ENCODE results near the gene WDFY3. TPM values are rescaled to one million over a fixed set of nuclear protein-coding genes. Genes with fewer than 3 reads are reported as not detected.

The WDFY3 gene
- total and polyA plus RNA-seq, 12 donors: 9.5 to 284 (median 85.0) TPM

GRCh38 chr4:84895283-84895682 lies 71.2 kb downstream of the WDFY3 start:
- 91 to 98% (median 96%) methylated on average over 1 of the region's 1 CpG for WGBS, 4 donors
- H3K27me3 ChIP-seq: no peaks in the 10 kb centered on the region
- H3K27ac ChIP-seq: no peak overlapping the region
- no peaks in the 10 kb centered on the region for H3K9me3 ChIP-seq (replicated peaks in 1 of 3)
- H3K4me1 ChIP-seq (replicated peaks in 1 of 2): no peaks in the 10 kb centered on the region
- H3K4me3 ChIP-seq: no peak overlapping the region
- TF ChIP-seq POLR2A (IDR thresholded peaks at IDR 0.05) (no peak), CTCF (IDR thresholded peaks at IDR 0.05) (no peak)
- H3K36me3 ChIP-seq (replicated peaks in 1 of 2): no peaks in the 10 kb centered on the region
- intact Hi-C loops (cut with DNase I): no loop called here
- DNase-seq: no peak

- Histone ChIP-seq H3K27me3 (no peaks in the 10 kb centered on the region), H3K36me3 (replicated peaks in 1 of 2) (no peaks in the 10 kb centered on the region), H3K27ac (no peak overlapping the region), H3K4me1 (replicated peaks in 1 of 2) (no peaks in the 10 kb centered on the region), H3K4me3 (no peak overlapping the region), H3K9me3 (replicated peaks in 1 of 3) (no peaks in the 10 kb centered on the region)
- intact Hi-C loops (cut with DNase I): no loop called here
- WGBS, 4 donors: 94 to 97% (median 96%) methylated on average over 10 of the region's 10 CpGs
- DNase-seq: no peak
- TF ChIP-seq CTCF (IDR thresholded peaks at IDR 0.05) (no peak), POLR2A (IDR thresholded peaks at IDR 0.05) (no peak)
Measured at GRCh38 chr4:84894621-84895020, 71.9 kb downstream of the WDFY3 start.

GRCh38 chr4:84892950-84893349 lies 73.5 kb downstream of the WDFY3 start:
- Histone ChIP-seq H3K36me3 (replicated peaks in 1 of 2) (no peaks in the 10 kb centered on the region), H3K4me1 (replicated peaks in 1 of 2) (no peaks in the 10 kb centered on the region), H3K4me3 (no peak overlapping the region), H3K27me3 (no peaks in the 10 kb centered on the region), H3K9me3 (replicated peaks in 1 of 3) (no peaks in the 10 kb centered on the region), H3K27ac (no peak overlapping the region)
- TF ChIP-seq CTCF (IDR thresholded peaks at IDR 0.05) (no peak), POLR2A (IDR thresholded peaks at IDR 0.05) (no peak)
- 88 to 100% (median 96%) methylated on average over 1 of the region's 1 CpG for WGBS, 4 donors
- intact Hi-C loops (cut with DNase I): no loop called here
- no peak for DNase-seq

- DNase-seq: no peak
- H3K27ac ChIP-seq: no peak overlapping the region
- peaks cover 0 to 3% of the 10 kb centered on the region in 2 donors for H3K4me1 ChIP-seq (replicated peaks in 1 of 2)
- WGBS, 4 donors: 86 to 95% (median 90%) methylated on average over 2 of the region's 2 CpGs
- no peaks in the 10 kb centered on the region for H3K9me3 ChIP-seq (replicated peaks in 1 of 3)
- TF ChIP-seq POLR2A (IDR thresholded peaks at IDR 0.05) (no peak), CTCF (IDR thresholded peaks at IDR 0.05) (no peak)
- H3K4me3 ChIP-seq: no peak overlapping the region
- intact Hi-C loops (cut with DNase I): no loop called here
- H3K27me3 ChIP-seq: no peaks in the 10 kb centered on the region
- H3K36me3 ChIP-seq (replicated peaks in 1 of 2): no peaks in the 10 kb centered on the region
Measured at GRCh38 chr4:84887824-84888223, 78.7 kb downstream of the WDFY3 start.
